Fibroblast of the aortic adventitia (primary cell): ENCODE data around the gene SLC13A2. TPM values are rescaled to one million over a fixed set of nuclear protein-coding genes. Genes with fewer than 3 reads are reported as not detected.

Source experiments
- DNase-seq: peaks from one replicate; pipeline ENCODE4 v3.0.0-alpha.2; 2010; ENCODE audit warnings: low read depth
- H3K4me3 ChIP-seq: 2 replicates; pipeline ENCODE4 v1.5.1; 2011; ENCODE audit warnings: low read depth, mild to moderate bottlenecking, control low read depth, low read length, moderate library complexity
- CTCF ChIP-seq: IDR thresholded peaks from 2 replicates; pipeline ENCODE4 v1.5.1; 2011; ENCODE audit warnings: mild to moderate bottlenecking, low read length, control low read depth, inconsistent platforms; ENCODE audit not compliant: insufficient read depth
- total RNA-seq: library from RNA; depleted of rRNA; stranded (reverse); fragments of >200 nt; gene quantifications from 2 replicates; pipeline ENCODE4 v1.2.3, GENCODE V29; 2012; ENCODE audit warnings: low replicate concordance

SLC13A2 gene
- total RNA-seq, 1 donor = not detected

- TF ChIP-seq CTCF = no peak
- no peak overlapping the region for H3K4me3 ChIP-seq
- DNase-seq = no peak
Observed at GRCh38 chr17:28545141-28545503, 71.7 kb downstream of the SLC13A2 start.

GRCh38 chr17:28545787-28546415 is 72.5 kb downstream of the SLC13A2 start:
- DNase-seq = no peak
- no peak overlapping the region for H3K4me3 ChIP-seq
- no peak for TF ChIP-seq CTCF

GRCh38 chr17:28547096-28547622 is 73.7 kb downstream of the SLC13A2 start:
- DNase-seq = no peak
- TF ChIP-seq CTCF = no peak
- H3K4me3 ChIP-seq = no peak overlapping the region

Other genes with a start within 250 kb of the SLC13A2 start
- 14.8 and 20.5 TPM in 2 replicates for gene TMEM97, start 154.4 kb upstream of the SLC13A2 start, total RNA-seq
- 46.9 and 59.8 TPM in 2 replicates for gene IFT20, start 138.2 kb upstream of the SLC13A2 start, total RNA-seq
- gene TNFAIP1, start 137.9 kb upstream of the SLC13A2 start, total RNA-seq = 10.1 and 23.7 TPM in 2 replicates
- 22.9 and 66.6 TPM in 2 replicates for gene POLDIP2, start 116.1 kb upstream of the SLC13A2 start, total RNA-seq
- not detected in 2 replicates for gene SEBOX, start 108.4 kb upstream of the SLC13A2 start, total RNA-seq
- gene VTN, start 103.3 kb upstream of the SLC13A2 start, total RNA-seq = 0.09 and 0.82 TPM in 2 replicates
- 7.8 and 9.0 TPM in 2 replicates for gene SARM1, start 102.0 kb upstream of the SLC13A2 start, total RNA-seq
- gene SLC46A1, start 67.4 kb upstream of the SLC13A2 start, total RNA-seq = 2.0 and 7.9 TPM in 2 replicates
- not detected in 2 replicates for gene FOXN1, start 32.7 kb downstream of the SLC13A2 start, total RNA-seq
- 12.2 and 18.2 TPM in 2 replicates for gene UNC119, start 79.0 kb downstream of the SLC13A2 start, total RNA-seq
- 15.8 and 26.9 TPM in 2 replicates for gene PIGS, start 97.9 kb downstream of the SLC13A2 start, total RNA-seq
- gene ALDOC, start 103.3 kb downstream of the SLC13A2 start, total RNA-seq = 17.6 and 36.3 TPM in 2 replicates
- 7.4 and 31.8 TPM in 2 replicates for gene SPAG5, start 125.4 kb downstream of the SLC13A2 start, total RNA-seq
- gene RSKR, start 140.5 kb downstream of the SLC13A2 start, total RNA-seq = 4.3 TPM in 1 of 2 replicates, not detected in the other
- 99.3 and 200 TPM in 2 replicates for gene BLTP2, start 171.5 kb downstream of the SLC13A2 start, total RNA-seq
- 32.5 and 36.9 TPM in 2 replicates for gene SDF2, start 188.3 kb downstream of the SLC13A2 start, total RNA-seq
- 46.8 and 60.5 TPM in 2 replicates for gene SUPT6H, start 188.6 kb downstream of the SLC13A2 start, total RNA-seq
- 0.49 and 1.5 TPM in 2 replicates for gene PROCA1, start 238.2 kb downstream of the SLC13A2 start, total RNA-seq
- 154 and 412 TPM in 2 replicates for gene RAB34, start 244.2 kb downstream of the SLC13A2 start, total RNA-seq
- gene RPL23A, start 246.3 kb downstream of the SLC13A2 start, total RNA-seq = 322 and 1,093 TPM in 2 replicates